ENCODE measurements around the gene CHL1. TPM values are rescaled to one million over a fixed set of nuclear protein-coding genes. Genes with fewer than 3 reads are reported as not detected.

The CHL1 gene
- total RNA-seq, 1 donor from 2014 or later, result 0.49 TPM

DNA sequence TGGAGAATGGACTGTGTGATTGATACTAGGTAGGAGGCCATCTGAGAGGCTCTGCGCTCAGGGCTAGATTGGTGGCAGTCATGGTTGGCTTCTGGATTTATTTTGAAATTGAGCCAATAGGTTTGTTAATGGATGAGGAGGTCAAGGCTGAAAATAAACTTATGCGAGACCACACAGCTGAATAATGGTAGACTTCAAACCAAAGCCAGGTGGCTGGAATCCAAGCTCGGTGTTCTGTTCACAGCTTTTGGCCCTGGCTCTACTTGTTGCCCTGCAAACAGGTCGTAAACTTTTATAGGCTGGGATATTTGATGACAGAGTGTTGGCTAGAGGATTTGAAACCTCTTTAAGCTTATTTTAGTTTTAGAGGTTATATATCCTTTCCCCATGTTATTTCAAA is 160.4 kb downstream of the CHL1 start:
- no peaks in the 10 kb centered on the region for H3K9me3 Mint-ChIP-seq
- peaks cover 6% of the 10 kb centered on the region for H3K36me3 Mint-ChIP-seq
- TF ChIP-seq, protein P1, sequence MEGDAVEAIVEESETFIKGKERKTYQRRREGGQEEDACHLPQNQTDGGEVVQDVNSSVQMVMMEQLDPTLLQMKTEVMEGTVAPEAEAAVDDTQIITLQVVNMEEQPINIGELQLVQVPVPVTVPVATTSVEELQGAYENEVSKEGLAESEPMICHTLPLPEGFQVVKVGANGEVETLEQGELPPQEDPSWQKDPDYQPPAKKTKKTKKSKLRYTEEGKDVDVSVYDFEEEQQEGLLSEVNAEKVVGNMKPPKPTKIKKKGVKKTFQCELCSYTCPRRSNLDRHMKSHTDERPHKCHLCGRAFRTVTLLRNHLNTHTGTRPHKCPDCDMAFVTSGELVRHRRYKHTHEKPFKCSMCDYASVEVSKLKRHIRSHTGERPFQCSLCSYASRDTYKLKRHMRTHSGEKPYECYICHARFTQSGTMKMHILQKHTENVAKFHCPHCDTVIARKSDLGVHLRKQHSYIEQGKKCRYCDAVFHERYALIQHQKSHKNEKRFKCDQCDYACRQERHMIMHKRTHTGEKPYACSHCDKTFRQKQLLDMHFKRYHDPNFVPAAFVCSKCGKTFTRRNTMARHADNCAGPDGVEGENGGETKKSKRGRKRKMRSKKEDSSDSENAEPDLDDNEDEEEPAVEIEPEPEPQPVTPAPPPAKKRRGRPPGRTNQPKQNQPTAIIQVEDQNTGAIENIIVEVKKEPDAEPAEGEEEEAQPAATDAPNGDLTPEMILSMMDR (IDR thresholded peaks at IDR 0.05), result no peak
- TF ChIP-seq EZH2 (IDR thresholded peaks at IDR 0.05) (no peak), EZH2phosphoT487 (IDR thresholded peaks at IDR 0.05) (no peak)

DNA sequence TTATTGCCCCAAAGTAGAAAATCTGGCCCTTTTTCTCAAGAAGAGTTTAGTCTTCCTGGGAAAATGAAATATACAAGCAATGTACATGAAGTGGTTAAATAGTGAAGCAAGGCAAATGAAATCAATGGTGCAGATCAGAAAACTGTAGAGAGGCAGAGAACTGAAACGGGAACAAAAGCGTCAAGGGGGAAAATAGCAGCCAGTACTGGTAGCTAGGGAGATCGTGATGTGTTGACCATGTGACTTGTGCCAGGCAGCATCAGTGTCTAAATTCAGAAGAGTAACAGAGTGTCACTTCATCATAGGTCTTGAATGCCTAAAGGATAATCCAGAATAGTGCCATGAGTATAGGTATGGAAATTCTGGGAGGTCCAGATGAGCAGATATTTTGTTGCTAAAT is 163.1 kb downstream of the CHL1 start:
- no peak for DNase-seq (ENCODE audit: low spot score)
- no peak overlapping the region for H3K9ac ChIP-seq
- H3K36me3 ChIP-seq, result no peaks in the 10 kb centered on the region
- no peaks in the 10 kb centered on the region for H3F3A ChIP-seq (ENCODE audit: low read depth)
- H2AFZ ChIP-seq (replicated peaks), result no peak overlapping the region
- H3K27ac ChIP-seq, result no peak overlapping the region
- Mint-ChIP-seq H3K27me3 (ENCODE audit: insufficient read depth, low read depth) (no peaks in the 10 kb centered on the region), H3K4me1 (no peaks in the 10 kb centered on the region), H3K9me3 (no peaks in the 10 kb centered on the region), H3K27ac (no peak overlapping the region), H3K4me3 (no peak overlapping the region), H3K36me3 (peaks cover 7% of the 10 kb centered on the region)
- no peaks in the 10 kb centered on the region for H3K79me2 ChIP-seq (ENCODE audit: low read depth)
- no peaks in the 10 kb centered on the region for H4K20me1 ChIP-seq (ENCODE audit: low read depth)
- no peaks in the 10 kb centered on the region for H3K9me3 ChIP-seq (ENCODE audit: low read depth)
- TF ChIP-seq EZH2 (IDR thresholded peaks at IDR 0.05) (no peak), EZH2phosphoT487 (IDR thresholded peaks at IDR 0.05) (no peak)
- TF ChIP-seq, protein P1 (IDR thresholded peaks at IDR 0.05), result no peak
- no peaks in the 10 kb centered on the region for H3K27me3 ChIP-seq
- H3K4me2 ChIP-seq, result no peak overlapping the region
- H3K4me1 ChIP-seq, result no peaks in the 10 kb centered on the region
- H3K4me3 ChIP-seq, result no peak overlapping the region

More for the DNA sequence above, 160.4 kb downstream of the CHL1 start:
- Mint-ChIP-seq H3K4me1 (peaks cover 2% of the 10 kb centered on the region), H3K27ac (no peak overlapping the region), H3K27me3 (ENCODE audit: insufficient read depth, low read depth) (no peaks in the 10 kb centered on the region), H3K4me3 (no peak overlapping the region)
- H3K9ac ChIP-seq, result no peak overlapping the region
- H3F3A ChIP-seq (ENCODE audit: low read depth), result no peaks in the 10 kb centered on the region
- H3K79me2 ChIP-seq (ENCODE audit: low read depth), result no peaks in the 10 kb centered on the region
- no peak overlapping the region for H3K27ac ChIP-seq
- no peak for DNase-seq (ENCODE audit: low spot score)
- no peaks in the 10 kb centered on the region for H4K20me1 ChIP-seq (ENCODE audit: low read depth)
- H3K9me3 ChIP-seq (ENCODE audit: low read depth), result no peaks in the 10 kb centered on the region
- H3K4me2 ChIP-seq, result no peak overlapping the region
- H3K4me1 ChIP-seq, result no peaks in the 10 kb centered on the region
- H3K27me3 ChIP-seq, result no peaks in the 10 kb centered on the region
- H3K4me3 ChIP-seq, result no peak overlapping the region
- H3K36me3 ChIP-seq, result no peaks in the 10 kb centered on the region
- no peak overlapping the region for H2AFZ ChIP-seq (replicated peaks)

DNA sequence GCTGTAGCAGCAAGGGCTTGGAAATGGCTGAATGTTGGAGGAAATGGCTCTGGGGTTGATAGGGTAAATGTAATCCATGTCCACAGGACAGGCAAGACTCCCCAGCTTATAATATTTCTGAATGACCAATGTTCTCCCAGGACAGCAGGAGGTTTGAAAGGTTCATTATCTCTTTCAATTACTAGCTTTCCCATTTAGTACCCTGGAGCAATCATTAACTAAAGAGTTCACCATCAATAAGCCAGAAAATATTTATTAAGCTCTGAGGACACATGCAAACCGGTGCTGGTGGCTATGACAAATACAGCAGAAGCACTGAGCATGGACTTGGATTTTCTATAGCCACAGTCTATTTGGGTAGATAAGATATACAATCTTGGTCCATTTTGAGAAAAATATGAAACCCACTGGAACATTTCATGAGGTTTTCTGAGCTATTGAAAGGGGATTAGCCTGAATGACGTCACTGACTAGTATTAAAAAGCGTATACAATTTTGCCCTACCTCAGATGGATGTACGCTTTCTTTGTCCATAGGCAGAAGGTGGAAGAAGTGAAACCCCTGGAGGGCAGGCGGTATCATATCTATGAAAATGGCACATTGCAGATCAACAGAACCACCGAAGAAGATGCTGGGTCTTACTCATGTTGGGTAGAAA is 166.2 kb downstream of the CHL1 start:
- Histone ChIP-seq H3K9me3 (ENCODE audit: low read depth) (no peaks in the 10 kb centered on the region), H3K4me2 (no peak overlapping the region), H3F3A (ENCODE audit: low read depth) (no peaks in the 10 kb centered on the region), H3K36me3 (no peaks in the 10 kb centered on the region), H3K4me3 (no peak overlapping the region), H3K27me3 (no peaks in the 10 kb centered on the region), H2AFZ (replicated peaks) (no peak overlapping the region), H3K27ac (no peak overlapping the region), H3K79me2 (ENCODE audit: low read depth) (no peaks in the 10 kb centered on the region), H4K20me1 (ENCODE audit: low read depth) (no peaks in the 10 kb centered on the region), H3K4me1 (no peaks in the 10 kb centered on the region), H3K9ac (no peak overlapping the region)
- Mint-ChIP-seq H3K27ac (no peak overlapping the region), H3K36me3 (peaks cover 10% of the 10 kb centered on the region), H3K4me1 (no peaks in the 10 kb centered on the region), H3K27me3 (ENCODE audit: insufficient read depth, low read depth) (no peaks in the 10 kb centered on the region), H3K4me3 (no peak overlapping the region), H3K9me3 (no peaks in the 10 kb centered on the region)
- no peak for DNase-seq (ENCODE audit: low spot score)
- TF ChIP-seq EZH2 (IDR thresholded peaks at IDR 0.05), result no peak
- TF ChIP-seq, protein P1 (IDR thresholded peaks at IDR 0.05), result no peak
- no peak for TF ChIP-seq EZH2phosphoT487 (IDR thresholded peaks at IDR 0.05)
